HepG2 (cell line): ENCODE measurements around the gene DEFB131B. TPM values are rescaled to one million over a fixed set of nuclear protein-coding genes. Genes with fewer than 3 reads are reported as not detected.
"Not testable (repeated sequence)": the region's sequence is repeated elsewhere in the genome, so short reads cannot be mapped to it uniquely, and the experiment has no call there.

Experiments
- ASH2L ChIP-seq: fragments of 300-600, 200-600 bp; sonication (generic); IDR thresholded peaks from 2 replicates; pipeline ENCODE4 v1.7.0; 2017; ENCODE audit warnings: low read depth, mild to moderate bottlenecking, moderate library complexity, mixed read lengths, low read length; ENCODE audit not compliant: insufficient read length
- BORCS8-MEF2B ChIP-seq: sonication (generic); formaldehyde crosslinking; IDR thresholded peaks from 2 replicates; pipeline ENCODE4 v1.8.0; 2022; ENCODE audit warnings: mild to moderate bottlenecking, missing genetic modification reagents
- CREM ChIP-seq, 2 experiments: sonication (generic) in 1 of 2; formaldehyde crosslinking in 1 of 2; IDR thresholded peaks; 2 replicates each; pipeline versions ENCODE4 v1.4.0 to v1.6.1; 2016 to 2020; ENCODE audit warnings: antibody characterized with exemption in 1 of 2, mild to moderate bottlenecking in 1 of 2, missing genetic modification reagents in 1 of 2
- ELF1 ChIP-seq: sonication (generic); formaldehyde crosslinking; IDR thresholded peaks from 2 replicates; pipeline ENCODE4 v1.4.0; 2020; ENCODE audit warnings: missing genetic modification reagents
- HDAC1 ChIP-seq: sonication (generic); formaldehyde crosslinking; IDR thresholded peaks from 2 replicates; pipeline ENCODE4 v1.5.1; 2020; ENCODE audit warnings: mild to moderate bottlenecking, missing genetic modification reagents
- HNF1A ChIP-seq, 2 experiments: sonication (generic) in 1 of 2; formaldehyde crosslinking in 1 of 2; IDR thresholded peaks; 2 replicates each; pipeline versions ENCODE4 v1.4.0 to v1.6.1; 2016 to 2020; ENCODE audit warnings: borderline replicate concordance in 1 of 2, low read depth in 1 of 2, mild to moderate bottlenecking in 1 of 2, missing genetic modification reagents in 1 of 2
- HNF4G ChIP-seq, 2 experiments: sonication (generic) in 1 of 2; formaldehyde crosslinking in 1 of 2; IDR thresholded peaks; 2 replicates each; pipeline versions ENCODE4 v1.4.0 to v1.6.1; 2011 to 2020; ENCODE audit warnings: borderline replicate concordance in 2 of 2, low read depth in 2 of 2, mild to moderate bottlenecking in 2 of 2, low read length in 1 of 2, missing genetic modification reagents in 1 of 2, moderate library complexity in 1 of 2
- NCOA2 ChIP-seq: sonication (generic); formaldehyde crosslinking; IDR thresholded peaks from 2 replicates; pipeline ENCODE4 v1.8.0; 2022; ENCODE audit warnings: inconsistent platforms
- TEAD3 ChIP-seq: optimal IDR thresholded peaks from 2 replicates; pipeline ENCODE3; 2016; ENCODE audit warnings: borderline replicate concordance
- YY1 ChIP-seq: IDR thresholded peaks from 2 replicates; pipeline ENCODE4 v1.6.1; 2011; ENCODE audit warnings: low read length, low read depth, moderate library complexity, mild to moderate bottlenecking; ENCODE audit not compliant: insufficient read depth, insufficient replicate concordance
- ZBTB33 ChIP-seq: sonication (generic); formaldehyde crosslinking; IDR thresholded peaks from 2 replicates; pipeline ENCODE4 v1.4.0; 2020; ENCODE audit warnings: missing genetic modification reagents
- polyA plus RNA-seq, 8 experiments: library from polyadenylated mRNA; depleted of rRNA in 3 of 8; stranded (reverse) in 7 of 8; unstranded in 1 of 8; fragments of >200 nt; fragmentation: Illumina TruSeq in 4 of 8; extraction: Trizol in 4 of 8; gene quantifications; 2 replicates each; pipeline versions ENCODE4 v1.2.1 to v1.2.3, GENCODE V29; 2011 to 2016; ENCODE audit warnings: low read depth in 4 of 8, missing spikeins in 1 of 8, mixed read lengths in 1 of 8; ENCODE audit not compliant: insufficient read depth in 1 of 8
- total RNA-seq, 5 experiments: library from RNA; depleted of rRNA; stranded (reverse); fragments of >200 nt; fragmentation: Illumina TruSeq; extraction: Trizol; gene quantifications; 2 replicates each; pipeline ENCODE4 v1.2.3, GENCODE V29; 2016; ENCODE audit warnings: low read depth in 1 of 5
- TF ChIP-seq, protein P1 (sequence below): sonication (generic); formaldehyde crosslinking; IDR thresholded peaks from 2 replicates; pipeline ENCODE4 v1.4.0; 2020; ENCODE audit warnings: missing genetic modification reagents

The DEFB131B gene
- total and polyA plus RNA-seq, 2 of the 13 experiments (the other 11 are each of a cell fraction or from before 2014, with no cell fraction given), result not detected

DNA sequence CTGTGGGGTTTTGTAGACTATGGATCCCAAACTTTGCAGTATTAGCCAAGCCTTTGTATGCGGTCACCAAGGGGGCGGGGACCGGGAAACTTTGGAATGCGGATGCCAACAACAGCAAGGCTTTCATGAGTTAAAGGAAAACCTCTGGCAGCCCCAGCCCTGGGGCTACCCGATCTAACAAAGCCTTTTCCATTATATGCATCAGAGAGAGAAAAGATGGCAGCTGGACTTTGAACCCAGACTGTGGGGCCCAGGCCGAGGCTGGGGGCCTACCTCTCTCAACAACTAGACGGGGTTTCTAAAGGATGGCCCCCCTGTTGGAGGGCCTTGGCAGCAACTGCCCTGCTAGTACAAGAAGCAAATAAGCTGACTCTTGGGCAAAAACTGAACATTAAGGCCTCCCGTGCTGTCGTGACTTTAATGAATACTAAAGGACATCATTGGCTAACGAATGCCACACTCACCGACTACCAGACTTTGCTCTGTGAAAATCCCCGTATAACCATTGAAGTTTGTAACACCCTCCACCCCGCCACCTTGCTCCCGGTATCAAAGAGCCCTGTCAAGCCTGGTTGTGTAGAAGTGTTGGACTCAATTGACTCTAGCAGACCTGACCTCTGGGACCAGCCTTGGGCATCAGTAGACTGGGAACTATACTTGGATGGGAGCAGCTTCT is 10.2 kb downstream of the DEFB131B start (continued):
- TF ChIP-seq BORCS8-MEF2B (CRISPR knock-in tag), result 0 out of 2 replicates have a peak, but pooled peaks have one; percentile 26
- TF ChIP-seq HNF4G (IDR thresholded peaks at IDR 0.05; ENCODE audit: borderline replicate concordance, low read depth, low read length), result peak; percentile 72; the same call in 1 of the 2 replicates
- not testable (repeated sequence) for TF ChIP-seq HNF4G (CRISPR knock-in tag; IDR thresholded peaks at IDR 0.05; ENCODE audit: borderline replicate concordance, low read depth); CREM (CRISPR knock-in tag; IDR thresholded peaks at IDR 0.05)
- peak; percentile 86 for TF ChIP-seq TEAD3
- peak; percentile 95 for TF ChIP-seq ASH2L
- TF ChIP-seq ELF1 (CRISPR knock-in tag), result peak; percentile 81
- TF ChIP-seq HNF1A (IDR thresholded peaks at IDR 0.05; ENCODE audit: low read depth), result peak; percentile 68; the same call in 1 of the 2 replicates
- peak; percentile 59; the same call in 1 of the 2 replicates for TF ChIP-seq HNF1A (CRISPR knock-in tag; IDR thresholded peaks at IDR 0.05; ENCODE audit: borderline replicate concordance)
- TF ChIP-seq YY1, result peak; percentile 72
- TF ChIP-seq HDAC1 (CRISPR knock-in tag), result 0 out of 2 replicates have a peak, but pooled peaks have one; percentile 34
- peak; percentile 61 for TF ChIP-seq CREM (IDR thresholded peaks at IDR 0.05)
- TF ChIP-seq, protein P1, sequence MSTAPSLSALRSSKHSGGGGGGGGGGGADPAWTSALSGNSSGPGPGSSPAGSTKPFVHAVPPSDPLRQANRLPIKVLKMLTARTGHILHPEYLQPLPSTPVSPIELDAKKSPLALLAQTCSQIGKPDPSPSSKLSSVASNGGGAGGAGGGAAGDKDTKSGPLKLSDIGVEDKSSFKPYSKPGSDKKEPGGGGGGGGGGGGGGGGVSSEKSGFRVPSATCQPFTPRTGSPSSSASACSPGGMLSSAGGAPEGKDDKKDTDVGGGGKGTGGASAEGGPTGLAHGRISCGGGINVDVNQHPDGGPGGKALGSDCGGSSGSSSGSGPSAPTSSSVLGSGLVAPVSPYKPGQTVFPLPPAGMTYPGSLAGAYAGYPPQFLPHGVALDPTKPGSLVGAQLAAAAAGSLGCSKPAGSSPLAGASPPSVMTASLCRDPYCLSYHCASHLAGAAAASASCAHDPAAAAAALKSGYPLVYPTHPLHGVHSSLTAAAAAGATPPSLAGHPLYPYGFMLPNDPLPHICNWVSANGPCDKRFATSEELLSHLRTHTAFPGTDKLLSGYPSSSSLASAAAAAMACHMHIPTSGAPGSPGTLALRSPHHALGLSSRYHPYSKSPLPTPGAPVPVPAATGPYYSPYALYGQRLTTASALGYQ, result peak; percentile 66; the same call in 1 of the 2 replicates
- peak; percentile 54 for TF ChIP-seq NCOA2
- peak; percentile 16; the same call in 1 of the 2 replicates for TF ChIP-seq ZBTB33
